ENCODE data around the gene TMEM145.

DNA sequence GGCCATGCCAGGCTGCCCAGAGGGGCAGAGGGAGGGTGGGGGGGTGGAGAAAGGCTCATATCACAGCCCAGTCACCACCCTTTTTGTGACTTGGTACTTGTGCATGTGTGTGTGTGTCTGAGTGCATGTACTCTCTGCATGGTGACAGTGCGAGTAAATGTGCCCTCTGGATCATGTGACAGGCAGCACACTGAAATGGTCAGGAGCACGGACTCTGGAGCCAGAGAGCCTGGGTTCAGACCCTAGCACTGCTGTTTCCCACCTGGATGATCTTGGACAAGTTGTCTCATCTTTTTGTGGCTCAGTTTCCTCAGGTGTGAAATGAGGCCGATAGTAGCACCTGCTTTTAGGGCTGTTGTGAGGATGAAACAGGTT, 42.1 kb upstream of the TMEM145 start:
- TF ChIP-seq, protein P1, sequence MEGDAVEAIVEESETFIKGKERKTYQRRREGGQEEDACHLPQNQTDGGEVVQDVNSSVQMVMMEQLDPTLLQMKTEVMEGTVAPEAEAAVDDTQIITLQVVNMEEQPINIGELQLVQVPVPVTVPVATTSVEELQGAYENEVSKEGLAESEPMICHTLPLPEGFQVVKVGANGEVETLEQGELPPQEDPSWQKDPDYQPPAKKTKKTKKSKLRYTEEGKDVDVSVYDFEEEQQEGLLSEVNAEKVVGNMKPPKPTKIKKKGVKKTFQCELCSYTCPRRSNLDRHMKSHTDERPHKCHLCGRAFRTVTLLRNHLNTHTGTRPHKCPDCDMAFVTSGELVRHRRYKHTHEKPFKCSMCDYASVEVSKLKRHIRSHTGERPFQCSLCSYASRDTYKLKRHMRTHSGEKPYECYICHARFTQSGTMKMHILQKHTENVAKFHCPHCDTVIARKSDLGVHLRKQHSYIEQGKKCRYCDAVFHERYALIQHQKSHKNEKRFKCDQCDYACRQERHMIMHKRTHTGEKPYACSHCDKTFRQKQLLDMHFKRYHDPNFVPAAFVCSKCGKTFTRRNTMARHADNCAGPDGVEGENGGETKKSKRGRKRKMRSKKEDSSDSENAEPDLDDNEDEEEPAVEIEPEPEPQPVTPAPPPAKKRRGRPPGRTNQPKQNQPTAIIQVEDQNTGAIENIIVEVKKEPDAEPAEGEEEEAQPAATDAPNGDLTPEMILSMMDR (IDR thresholded peaks at IDR 0.05): no peak
- no peak for TF ChIP-seq POLR2AphosphoS5 (IDR thresholded peaks at IDR 0.05)

Measured in stomach (tissue), 4 donors.